SH-SY5Y (cell line): ENCODE results near the gene RBMS3.

Source experiments
- GATA2 ChIP-seq: IDR thresholded peaks from 2 replicates; pipeline ENCODE4 v1.6.1; 2011; ENCODE audit warnings: mild to moderate bottlenecking, low read depth, low read length
- GATA3 ChIP-seq: IDR thresholded peaks from 2 replicates; pipeline ENCODE4 v1.6.1; 2011; ENCODE audit warnings: low read depth, mild to moderate bottlenecking, low read length, moderate library complexity

- TF ChIP-seq GATA3: no peak
- no peak for TF ChIP-seq GATA2
These were observed 52.7 kb downstream of the RBMS3 start for GRCh38 chr3:29333576-29333975.
